ENCODE data around the gene OSBPL7. TPM values are rescaled to one million over a fixed set of nuclear protein-coding genes. Genes with fewer than 3 reads are reported as not detected.

OSBPL7 gene
- total RNA-seq, 1 donor from 2014 or later = 5.6 TPM

DNA sequence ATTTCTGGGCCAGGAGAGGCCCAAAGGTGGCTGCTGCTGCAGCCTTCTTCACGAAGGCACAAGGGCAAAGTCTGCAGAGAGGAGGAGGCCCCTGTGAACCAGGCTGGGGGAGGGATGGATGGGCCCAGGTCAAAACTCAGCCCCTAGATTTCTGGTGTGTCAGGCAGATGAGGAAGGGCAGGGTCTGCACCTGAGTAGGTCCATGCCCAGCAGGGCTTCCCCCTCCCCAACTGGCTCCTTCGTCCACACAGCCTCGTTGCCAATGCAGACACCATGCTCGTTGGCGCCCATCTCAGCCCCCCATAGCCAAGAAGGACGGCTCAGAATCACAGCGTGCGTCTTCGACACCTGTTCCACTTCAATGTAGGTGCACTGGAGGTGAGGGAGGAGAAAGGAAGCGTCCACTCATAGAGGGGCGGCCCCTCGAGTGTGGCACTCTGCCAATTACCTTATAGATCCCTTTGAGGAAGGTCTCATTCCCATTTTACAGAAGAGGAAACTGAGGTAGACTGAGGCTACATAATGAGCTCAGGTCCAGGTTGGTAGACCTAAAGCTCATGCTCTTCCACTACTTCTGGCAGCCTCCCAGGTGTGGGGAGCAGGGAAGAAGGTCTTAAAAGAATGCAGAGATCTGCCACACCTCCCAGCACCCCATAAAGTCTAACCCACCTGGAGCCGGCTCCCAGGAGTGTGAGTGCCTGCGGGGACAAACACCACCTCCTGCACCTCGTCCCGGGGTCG lies 18.6 kb upstream of the OSBPL7 start:
- TF ChIP-seq POLR2AphosphoS5 (IDR thresholded peaks at IDR 0.05; ENCODE audit: insufficient read depth in 1 of 2, low read depth in 1 of 2) (no peak), CTCF (IDR thresholded peaks at IDR 0.05) (no peak), POLR2A (IDR thresholded peaks at IDR 0.05) (no peak)
- Histone ChIP-seq H3K9me3 (no peaks in the 10 kb centered on the region), H3K4me3 (peak overlapping the region; percentile 76 to 83), H3K36me3 (peaks cover 0 to 21% of the 10 kb centered on the region in 2 donors), H3K4me1 (peaks cover 29% of the 10 kb centered on the region), H3K27ac (peak overlapping the region; percentile 77), H3K27me3 (no peaks in the 10 kb centered on the region)
- intact Hi-C loops (cut with DNase I) = loop anchor here (2.0 kb wide), 1 partner anchor 51 kb away; no protein-coding TSS in a partner anchor
- DNase-seq (ENCODE audit: extremely low spot score in 2 of 2) = no peak

GRCh38 chr17:47839071-47839470 lies 17.5 kb upstream of the OSBPL7 start:
- intact Hi-C loops (cut with DNase I) = no loop called here
- Histone ChIP-seq H3K36me3 (peaks cover 0 to 21% of the 10 kb centered on the region in 2 donors), H3K4me1 (peaks cover 29% of the 10 kb centered on the region), H3K27ac (no peak overlapping the region), H3K27me3 (no peaks in the 10 kb centered on the region), H3K9me3 (no peaks in the 10 kb centered on the region), H3K4me3 (no peak overlapping the region)
- no peak for TF ChIP-seq POLR2AphosphoS5 (IDR thresholded peaks at IDR 0.05; ENCODE audit: insufficient read depth in 1 of 2, low read depth in 1 of 2)
- no peak for TF ChIP-seq POLR2A (IDR thresholded peaks at IDR 0.05)
- TF ChIP-seq CTCF (IDR thresholded peaks at IDR 0.05) = no peak
- no peak for DNase-seq (ENCODE audit: extremely low spot score in 2 of 2)

GRCh38 chr17:47838636-47839035 lies 17.0 kb upstream of the OSBPL7 start:
- H3K4me1 ChIP-seq = peaks cover 29% of the 10 kb centered on the region
- H3K9me3 ChIP-seq = no peaks in the 10 kb centered on the region
- no peak overlapping the region for H3K27ac ChIP-seq
- intact Hi-C loops (cut with DNase I) = no loop called here
- H3K36me3 ChIP-seq = peaks cover 0 to 21% of the 10 kb centered on the region in 2 donors
- no peak for DNase-seq (ENCODE audit: extremely low spot score in 2 of 2)
- no peaks in the 10 kb centered on the region for H3K27me3 ChIP-seq
- no peak for TF ChIP-seq POLR2A (IDR thresholded peaks at IDR 0.05)
- no peak for TF ChIP-seq CTCF (IDR thresholded peaks at IDR 0.05)
- TF ChIP-seq POLR2AphosphoS5 (IDR thresholded peaks at IDR 0.05; ENCODE audit: insufficient read depth in 1 of 2, low read depth in 1 of 2) = no peak
- no peak overlapping the region for H3K4me3 ChIP-seq

GRCh38 chr17:47837401-47838039 lies 15.9 kb upstream of the OSBPL7 start:
- TF ChIP-seq POLR2AphosphoS5 (IDR thresholded peaks at IDR 0.05; ENCODE audit: insufficient read depth in 1 of 2, low read depth in 1 of 2) (no peak), POLR2A (IDR thresholded peaks at IDR 0.05) (no peak), CTCF (IDR thresholded peaks at IDR 0.05) (no peak)
- Histone ChIP-seq H3K4me3 (no peak overlapping the region), H3K27me3 (no peaks in the 10 kb centered on the region), H3K4me1 (peaks cover 24% of the 10 kb centered on the region), H3K9me3 (no peaks in the 10 kb centered on the region), H3K36me3 (peaks cover 0 to 21% of the 10 kb centered on the region in 2 donors), H3K27ac (no peak overlapping the region)
- no peak for DNase-seq (ENCODE audit: extremely low spot score in 2 of 2)
- intact Hi-C loops (cut with DNase I) = no loop called here

GRCh38 chr17:47836601-47837000 lies 15.0 kb upstream of the OSBPL7 start:
- no peak overlapping the region for H3K4me3 ChIP-seq
- no peaks in the 10 kb centered on the region for H3K9me3 ChIP-seq
- intact Hi-C loops (cut with DNase I) = no loop called here
- TF ChIP-seq POLR2AphosphoS5 (IDR thresholded peaks at IDR 0.05; ENCODE audit: insufficient read depth in 1 of 2, low read depth in 1 of 2) (no peak), CTCF (IDR thresholded peaks at IDR 0.05) (no peak), POLR2A (IDR thresholded peaks at IDR 0.05) (no peak)
- peaks cover 0 to 21% of the 10 kb centered on the region in 2 donors for H3K36me3 ChIP-seq
- H3K27me3 ChIP-seq = no peaks in the 10 kb centered on the region
- no peak overlapping the region for H3K27ac ChIP-seq
- H3K4me1 ChIP-seq = peaks cover 29% of the 10 kb centered on the region
- no peak for DNase-seq (ENCODE audit: extremely low spot score in 2 of 2)
